ENCODE measurements around the gene WDR86. TPM values are rescaled to one million over a fixed set of nuclear protein-coding genes. Genes with fewer than 3 reads are reported as not detected.

The WDR86 gene
- total RNA-seq, 1 experiment from 2014 or later, result 40.8 TPM

GRCh38 chr7:151380199-151381097, 29.4 kb downstream of the WDR86 start:
- peaks cover 14% of the 10 kb centered on the region for H3K27me3 ChIP-seq (ENCODE audit: control insufficient read depth, insufficient read depth, low read length)
- DNase-seq, result peak; percentile 80
- no peaks in the 10 kb centered on the region; the same call in 1 of the 2 replicates for H3K36me3 ChIP-seq (replicated peaks; ENCODE audit: control insufficient read depth, insufficient read depth, low read length)
- H3K4me3 ChIP-seq (ENCODE audit: insufficient read depth, low read depth, low read length), result no peak overlapping the region

DNA sequence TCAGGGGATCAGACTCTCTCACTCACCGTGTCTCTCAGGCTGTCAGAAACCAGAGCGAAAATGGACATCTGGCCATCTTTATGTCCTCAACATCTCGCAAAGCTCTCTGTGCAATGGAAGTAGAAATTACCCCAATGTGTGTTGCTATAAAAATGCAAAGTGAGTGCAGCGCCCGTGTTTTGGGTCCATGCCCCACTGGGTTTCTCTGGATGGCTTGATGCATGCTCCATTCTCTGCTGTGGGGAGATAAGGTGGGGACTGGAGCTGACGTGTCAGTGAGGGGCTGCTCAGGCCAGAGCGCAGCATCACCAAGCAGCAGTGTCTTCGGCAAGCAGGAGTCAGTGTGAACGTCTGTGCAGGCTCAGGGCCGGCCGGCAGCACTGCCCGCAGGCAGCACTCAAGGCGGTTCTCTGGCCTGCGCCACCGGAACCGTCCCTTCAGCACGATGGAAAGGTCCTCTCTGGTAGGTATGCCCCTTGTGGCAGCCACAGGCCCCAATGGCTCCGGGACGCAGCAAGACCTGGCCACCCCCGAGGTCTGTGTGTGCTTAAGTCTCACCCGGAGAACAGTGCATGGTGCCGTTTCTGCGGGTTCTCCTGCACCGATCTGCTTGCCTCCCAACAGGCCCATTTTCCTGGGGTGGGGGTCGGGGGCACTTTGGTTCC, 30.2 kb downstream of the WDR86 start:
- Histone ChIP-seq H3K4me3 (ENCODE audit: insufficient read depth, low read depth, low read length) (no peak overlapping the region), H3K36me3 (replicated peaks; ENCODE audit: control insufficient read depth, insufficient read depth, low read length) (no peaks in the 10 kb centered on the region; the same call in 1 of the 2 replicates), H3K27me3 (ENCODE audit: control insufficient read depth, insufficient read depth, low read length) (peaks cover 14% of the 10 kb centered on the region)
- peak; percentile 87 for DNase-seq

- no peaks in the 10 kb centered on the region; the same call in 1 of the 2 replicates for H3K36me3 ChIP-seq (replicated peaks; ENCODE audit: control insufficient read depth, insufficient read depth, low read length)
- peaks cover 14% of the 10 kb centered on the region for H3K27me3 ChIP-seq (ENCODE audit: control insufficient read depth, insufficient read depth, low read length)
- DNase-seq, result no peak
- no peak overlapping the region for H3K4me3 ChIP-seq (ENCODE audit: insufficient read depth, low read depth, low read length)
Measured at GRCh38 chr7:151379193-151379520, 30.7 kb downstream of the WDR86 start.

DNA sequence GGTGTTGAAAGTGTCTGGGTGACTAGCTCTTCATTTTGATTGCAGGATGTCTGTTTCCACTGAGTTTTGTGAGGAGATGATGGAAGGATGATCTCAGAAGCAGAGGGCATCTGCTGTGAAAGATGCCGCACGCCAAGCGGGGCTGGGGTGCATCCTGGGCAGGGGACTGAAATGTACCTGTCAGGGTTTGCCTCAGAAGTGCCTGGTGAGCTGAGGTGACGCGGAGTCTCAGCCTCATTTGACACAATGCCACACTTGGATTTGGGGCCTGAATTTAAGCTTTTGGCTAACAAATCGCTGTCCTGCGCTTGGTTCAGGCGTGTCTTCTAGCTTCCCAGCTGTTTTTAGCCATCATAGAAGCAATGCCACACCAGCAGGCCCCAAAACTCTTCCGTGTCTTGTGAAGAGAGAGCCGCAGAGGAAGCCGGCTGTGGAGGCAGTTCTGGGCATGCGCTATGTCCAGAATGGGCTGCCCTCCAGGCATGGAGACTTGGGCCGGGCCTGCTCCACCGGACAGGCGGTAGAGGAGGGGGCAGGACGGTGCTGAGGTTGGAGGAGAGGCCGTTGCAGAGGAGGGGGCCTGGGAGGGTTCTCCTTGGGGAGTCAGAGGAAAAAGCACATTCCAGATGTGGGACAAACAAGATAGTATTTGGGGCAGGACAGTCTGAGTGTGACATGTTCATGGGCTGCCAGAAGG, 31.2 kb downstream of the WDR86 start:
- Histone ChIP-seq H3K27me3 (ENCODE audit: control insufficient read depth, insufficient read depth, low read length) (peaks cover 14% of the 10 kb centered on the region), H3K36me3 (replicated peaks; ENCODE audit: control insufficient read depth, insufficient read depth, low read length) (no peaks in the 10 kb centered on the region; the same call in 1 of the 2 replicates), H3K4me3 (ENCODE audit: insufficient read depth, low read depth, low read length) (no peak overlapping the region)
- DNase-seq, result no peak

GRCh38 chr7:151378011-151378410, 31.8 kb downstream of the WDR86 start:
- H3K27me3 ChIP-seq (ENCODE audit: control insufficient read depth, insufficient read depth, low read length), result peaks cover 14% of the 10 kb centered on the region
- H3K36me3 ChIP-seq (replicated peaks; ENCODE audit: control insufficient read depth, insufficient read depth, low read length), result no peaks in the 10 kb centered on the region; the same call in 1 of the 2 replicates
- no peak for DNase-seq
- H3K4me3 ChIP-seq (ENCODE audit: insufficient read depth, low read depth, low read length), result no peak overlapping the region

- no peaks in the 10 kb centered on the region; the same call in 1 of the 2 replicates for H3K36me3 ChIP-seq (replicated peaks; ENCODE audit: control insufficient read depth, insufficient read depth, low read length)
- peaks cover 9% of the 10 kb centered on the region for H3K27me3 ChIP-seq (ENCODE audit: control insufficient read depth, insufficient read depth, low read length)
- no peak for DNase-seq
- no peak overlapping the region for H3K4me3 ChIP-seq (ENCODE audit: insufficient read depth, low read depth, low read length)
Measured at GRCh38 chr7:151377406-151377805, 32.4 kb downstream of the WDR86 start.

DNA sequence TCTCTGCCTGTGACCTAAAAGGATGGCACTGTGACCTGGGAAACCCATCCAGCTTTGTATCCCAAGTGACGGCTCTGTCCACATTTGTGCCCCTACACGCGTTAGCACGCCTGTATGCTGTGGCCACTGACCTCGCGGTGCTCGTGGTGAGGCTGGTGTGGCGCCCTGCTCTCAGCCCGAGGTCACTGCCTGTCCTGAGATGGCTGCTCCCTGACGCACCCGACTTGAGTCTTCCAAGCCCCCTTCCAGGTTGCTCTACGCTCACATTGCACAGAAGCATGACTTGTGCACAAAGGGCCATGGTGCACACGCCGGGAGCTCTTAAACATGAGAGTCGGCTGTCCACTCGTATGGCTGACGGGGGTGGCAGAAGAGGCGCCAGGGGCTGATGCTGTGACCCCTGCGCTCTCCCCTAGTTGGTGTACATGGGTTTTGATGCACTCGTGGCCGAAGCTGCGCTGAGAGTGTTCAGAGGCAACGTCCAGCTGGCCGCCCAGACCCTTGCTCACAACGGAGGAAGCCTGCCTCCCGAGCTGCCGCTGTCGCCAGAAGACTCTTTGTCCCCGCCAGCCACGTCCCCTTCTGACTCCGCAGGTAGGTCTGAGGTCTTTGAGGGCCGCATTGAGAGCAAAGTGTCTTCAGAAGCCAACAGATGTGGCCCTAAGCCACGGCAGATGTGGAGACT, 33.5 kb downstream of the WDR86 start:
- Histone ChIP-seq H3K27me3 (ENCODE audit: control insufficient read depth, insufficient read depth, low read length) (no peaks in the 10 kb centered on the region), H3K4me3 (ENCODE audit: insufficient read depth, low read depth, low read length) (no peak overlapping the region), H3K36me3 (replicated peaks; ENCODE audit: control insufficient read depth, insufficient read depth, low read length) (no peaks in the 10 kb centered on the region; the same call in 1 of the 2 replicates)
- DNase-seq, result no peak

DNA sequence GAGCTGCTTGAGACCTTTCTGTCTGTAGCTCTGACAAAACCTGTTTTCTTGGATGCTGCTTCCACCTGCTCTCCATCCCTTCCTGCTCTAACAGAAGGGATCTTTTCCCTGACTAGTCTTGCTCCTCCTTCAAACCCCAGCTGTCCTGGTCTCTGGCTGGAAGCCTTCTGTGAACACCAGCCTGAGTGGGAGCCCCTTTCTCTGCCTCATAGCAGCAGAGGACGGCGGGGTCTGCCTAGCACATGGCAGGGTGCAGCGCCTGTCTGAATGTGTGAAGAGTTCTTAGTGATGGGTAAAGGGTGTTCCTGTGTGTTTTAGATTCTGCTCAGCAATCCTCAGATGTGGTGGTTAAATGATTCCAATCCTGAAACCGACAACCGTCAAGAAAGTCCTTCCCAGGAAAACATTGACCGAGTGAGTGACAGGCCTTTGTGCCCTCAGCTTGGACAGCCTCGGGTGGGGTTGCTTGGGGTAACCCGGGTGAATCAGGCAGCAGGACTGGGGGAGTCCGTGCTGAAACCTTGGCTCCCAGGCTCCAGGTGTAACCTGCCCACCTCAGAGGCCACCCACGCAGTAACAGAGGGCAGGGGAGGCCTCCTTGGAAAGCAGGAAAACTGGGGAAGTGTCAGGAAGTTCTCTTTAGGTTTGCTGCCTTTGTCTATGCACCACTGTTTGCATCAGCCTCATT, 34.2 kb downstream of the WDR86 start:
- H3K4me3 ChIP-seq (ENCODE audit: insufficient read depth, low read depth, low read length), result no peak overlapping the region
- DNase-seq, result no peak
- no peaks in the 10 kb centered on the region for H3K27me3 ChIP-seq (ENCODE audit: control insufficient read depth, insufficient read depth, low read length)
- no peaks in the 10 kb centered on the region; the same call in 1 of the 2 replicates for H3K36me3 ChIP-seq (replicated peaks; ENCODE audit: control insufficient read depth, insufficient read depth, low read length)

GRCh38 chr7:151374726-151375125, 35.1 kb downstream of the WDR86 start:
- Histone ChIP-seq H3K36me3 (replicated peaks; ENCODE audit: control insufficient read depth, insufficient read depth, low read length) (no peaks in the 10 kb centered on the region; the same call in 1 of the 2 replicates), H3K4me3 (ENCODE audit: insufficient read depth, low read depth, low read length) (no peak overlapping the region), H3K27me3 (ENCODE audit: control insufficient read depth, insufficient read depth, low read length) (no peaks in the 10 kb centered on the region)
- DNase-seq, result peak; percentile 45

DNA sequence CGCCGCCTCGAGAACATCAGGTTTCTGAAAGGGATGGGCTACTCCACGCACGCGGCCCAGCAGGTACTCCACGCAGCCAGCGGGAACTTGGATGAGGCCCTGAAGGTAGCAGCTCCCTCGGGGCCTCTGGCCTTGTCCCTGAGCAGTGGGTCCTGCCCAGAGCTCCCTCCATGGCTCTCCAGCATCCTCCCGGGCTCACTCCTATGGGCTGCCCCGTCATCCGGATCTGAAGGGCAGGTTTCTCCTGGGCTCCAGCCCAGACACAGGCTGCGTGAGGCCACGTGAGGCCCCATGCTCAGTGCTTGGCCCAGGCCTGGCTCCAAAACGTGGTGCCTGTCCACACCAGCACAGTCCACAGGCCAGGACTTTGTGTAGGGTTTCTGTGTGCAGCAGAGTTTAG, 35.7 kb downstream of the WDR86 start:
- H3K27me3 ChIP-seq (ENCODE audit: control insufficient read depth, insufficient read depth, low read length), result no peaks in the 10 kb centered on the region
- DNase-seq, result peak; percentile 61
- no peaks in the 10 kb centered on the region; the same call in 1 of the 2 replicates for H3K36me3 ChIP-seq (replicated peaks; ENCODE audit: control insufficient read depth, insufficient read depth, low read length)
- no peak overlapping the region for H3K4me3 ChIP-seq (ENCODE audit: insufficient read depth, low read depth, low read length)

GRCh38 chr7:151373599-151373998, 36.2 kb downstream of the WDR86 start:
- Histone ChIP-seq H3K36me3 (replicated peaks; ENCODE audit: control insufficient read depth, insufficient read depth, low read length) (no peaks in the 10 kb centered on the region; the same call in 1 of the 2 replicates), H3K27me3 (ENCODE audit: control insufficient read depth, insufficient read depth, low read length) (no peaks in the 10 kb centered on the region), H3K4me3 (ENCODE audit: insufficient read depth, low read depth, low read length) (no peak overlapping the region)
- peak; percentile 64 for DNase-seq

DNA sequence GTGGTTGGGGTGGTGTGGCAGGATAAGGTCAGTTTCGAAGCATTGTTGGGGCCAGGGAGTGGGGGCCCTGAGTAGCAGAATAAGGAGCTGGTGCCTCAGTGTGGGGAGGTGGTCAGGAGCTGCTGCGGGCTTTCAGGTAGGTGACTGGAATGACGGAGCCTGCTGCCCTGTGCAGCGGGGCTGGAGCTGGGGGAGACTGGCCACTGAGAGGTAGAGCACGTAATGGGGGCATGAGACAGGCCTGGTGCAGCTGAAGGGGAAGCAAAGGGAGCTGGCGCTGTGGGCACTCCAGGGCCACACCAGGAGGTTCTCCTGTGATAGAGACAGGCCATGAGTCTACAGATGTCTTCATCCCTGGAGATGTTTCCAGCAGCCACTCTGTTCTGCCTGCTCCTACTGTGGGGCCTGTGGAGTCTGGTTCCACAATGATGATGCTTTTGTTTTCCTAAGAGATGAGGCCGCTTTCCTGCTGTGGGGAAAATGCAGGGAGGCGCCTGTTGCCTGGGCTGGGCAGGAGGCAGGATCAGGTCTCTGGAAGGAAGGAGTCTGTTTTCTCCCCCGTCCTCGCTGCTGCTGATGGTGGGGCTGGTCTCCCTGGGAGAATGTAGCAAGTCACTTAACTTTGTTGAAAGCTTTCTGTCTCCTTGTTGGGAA, 37.1 kb downstream of the WDR86 start:
- peak; percentile 78 for DNase-seq
- H3K36me3 ChIP-seq (replicated peaks; ENCODE audit: control insufficient read depth, insufficient read depth, low read length), result no peaks in the 10 kb centered on the region; the same call in 1 of the 2 replicates
- H3K4me3 ChIP-seq (ENCODE audit: insufficient read depth, low read depth, low read length), result no peak overlapping the region
- no peaks in the 10 kb centered on the region for H3K27me3 ChIP-seq (ENCODE audit: control insufficient read depth, insufficient read depth, low read length)

DNA sequence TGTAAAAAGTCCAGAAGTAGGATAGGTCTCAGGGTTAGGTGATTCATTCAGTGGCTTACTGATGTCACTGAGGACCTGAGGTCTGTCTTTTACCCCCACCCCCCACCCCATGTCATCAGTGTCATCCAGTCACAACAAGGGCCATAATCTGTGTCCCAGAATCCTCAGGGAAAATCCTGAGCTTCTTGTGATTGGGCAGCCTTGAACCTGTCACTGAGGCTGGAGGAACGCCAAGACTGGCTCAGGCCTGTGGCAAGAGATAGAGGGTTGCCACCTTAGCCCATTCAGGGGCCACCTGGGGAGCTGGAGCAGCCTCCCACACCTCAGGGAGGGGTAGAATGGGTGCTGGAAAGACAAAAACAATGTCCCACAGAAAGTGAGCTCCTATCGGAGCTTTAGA, 38.6 kb downstream of the WDR86 start:
- no peak overlapping the region for H3K4me3 ChIP-seq (ENCODE audit: insufficient read depth, low read depth, low read length)
- no peaks in the 10 kb centered on the region for H3K27me3 ChIP-seq (ENCODE audit: control insufficient read depth, insufficient read depth, low read length)
- DNase-seq, result no peak
- no peaks in the 10 kb centered on the region for H3K36me3 ChIP-seq (replicated peaks; ENCODE audit: control insufficient read depth, insufficient read depth, low read length)
